ENCODE measurements around the gene ZNF3.

DNA sequence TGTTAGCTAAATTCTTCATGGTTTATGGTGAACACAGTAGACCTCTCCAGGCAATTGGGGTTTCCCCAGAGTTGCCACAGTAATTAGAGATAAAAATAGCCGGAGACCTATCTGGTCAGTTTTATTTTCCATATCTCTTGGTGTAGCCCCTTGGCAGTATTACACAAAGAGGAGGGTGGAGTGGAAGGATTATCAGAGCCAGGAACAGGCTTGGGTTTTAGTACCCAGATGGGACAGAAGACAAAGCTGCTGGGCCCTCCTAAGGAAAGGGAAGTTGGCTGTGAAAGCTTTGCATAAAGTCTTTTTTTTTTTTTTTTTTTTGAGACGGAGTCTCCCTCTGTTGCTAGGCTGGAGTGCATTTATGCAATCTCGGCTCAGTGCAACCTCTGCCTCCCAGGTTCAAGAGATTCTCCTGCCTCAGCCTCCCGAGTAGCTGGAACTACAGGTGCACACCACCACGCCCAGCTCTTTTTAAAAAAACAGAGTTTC is 22.2 kb downstream of the ZNF3 start:
- TF ChIP-seq, protein P1, sequence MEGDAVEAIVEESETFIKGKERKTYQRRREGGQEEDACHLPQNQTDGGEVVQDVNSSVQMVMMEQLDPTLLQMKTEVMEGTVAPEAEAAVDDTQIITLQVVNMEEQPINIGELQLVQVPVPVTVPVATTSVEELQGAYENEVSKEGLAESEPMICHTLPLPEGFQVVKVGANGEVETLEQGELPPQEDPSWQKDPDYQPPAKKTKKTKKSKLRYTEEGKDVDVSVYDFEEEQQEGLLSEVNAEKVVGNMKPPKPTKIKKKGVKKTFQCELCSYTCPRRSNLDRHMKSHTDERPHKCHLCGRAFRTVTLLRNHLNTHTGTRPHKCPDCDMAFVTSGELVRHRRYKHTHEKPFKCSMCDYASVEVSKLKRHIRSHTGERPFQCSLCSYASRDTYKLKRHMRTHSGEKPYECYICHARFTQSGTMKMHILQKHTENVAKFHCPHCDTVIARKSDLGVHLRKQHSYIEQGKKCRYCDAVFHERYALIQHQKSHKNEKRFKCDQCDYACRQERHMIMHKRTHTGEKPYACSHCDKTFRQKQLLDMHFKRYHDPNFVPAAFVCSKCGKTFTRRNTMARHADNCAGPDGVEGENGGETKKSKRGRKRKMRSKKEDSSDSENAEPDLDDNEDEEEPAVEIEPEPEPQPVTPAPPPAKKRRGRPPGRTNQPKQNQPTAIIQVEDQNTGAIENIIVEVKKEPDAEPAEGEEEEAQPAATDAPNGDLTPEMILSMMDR (IDR thresholded peaks at IDR 0.05): no peak
- TF ChIP-seq POLR2A (IDR thresholded peaks at IDR 0.05): no peak

Data from adrenal gland (tissue), 5 donors.